T-cell (primary cell): ENCODE data around the gene BDH2. TPM values are rescaled to one million over a fixed set of nuclear protein-coding genes. Genes with fewer than 3 reads are reported as not detected.

Experiments used
- total RNA-seq, 35 experiments: library from RNA in 6 of 35; stranded (reverse) in 6 of 35; fragments of 120-200 nt in 1 of 35; gene quantifications; one replicate each; pipeline versions ENCODE4 v1.2.1 to v1.2.4 and lab custom pipeline; 2013 to 2026

BDH2 gene
- total RNA-seq, 5 donors from 2014 or later (not counting 1 experiment from before 2014, with no cell fraction given): 11.4 to 22.6 (median 18.5) TPM

Other genes with a start within 250 kb of the BDH2 start
- gene CISD2, start 230.8 kb downstream of the BDH2 start, total RNA-seq: 10 to 100 TPM; 12.2 to 14.2 (median 13.1) TPM
- 1 to 10 TPM; 2.0 to 4.6 (median 3.1) TPM for gene SLC9B1, start 80.1 kb downstream of the BDH2 start, total RNA-seq
- 10 to 100 TPM; 17.8 to 23.5 (median 19.9) TPM for gene SLC9B2, start 23.1 kb downstream of the BDH2 start, total RNA-seq
- 1 to 10 TPM in 4 of 5 donors, under 1 TPM in 1; 0.92 to 5.1 (median 2.2) TPM for gene CENPE, start 98.5 kb upstream of the BDH2 start, total RNA-seq